ENCODE results near the gene VSNL1. TPM values are rescaled to one million over a fixed set of nuclear protein-coding genes. Genes with fewer than 3 reads are reported as not detected.

VSNL1 gene
- polyA plus RNA-seq, 1 of the 3 experiments (the other 2 are of a cell fraction) = 1.3 TPM

GRCh38 chr2:17545680-17546613 lies 5.5 kb downstream of the VSNL1 start (continued):
- TF ChIP-seq MXI1 (IDR thresholded peaks at IDR 0.05; ENCODE audit: low read depth, low read length) = no peak

DNA sequence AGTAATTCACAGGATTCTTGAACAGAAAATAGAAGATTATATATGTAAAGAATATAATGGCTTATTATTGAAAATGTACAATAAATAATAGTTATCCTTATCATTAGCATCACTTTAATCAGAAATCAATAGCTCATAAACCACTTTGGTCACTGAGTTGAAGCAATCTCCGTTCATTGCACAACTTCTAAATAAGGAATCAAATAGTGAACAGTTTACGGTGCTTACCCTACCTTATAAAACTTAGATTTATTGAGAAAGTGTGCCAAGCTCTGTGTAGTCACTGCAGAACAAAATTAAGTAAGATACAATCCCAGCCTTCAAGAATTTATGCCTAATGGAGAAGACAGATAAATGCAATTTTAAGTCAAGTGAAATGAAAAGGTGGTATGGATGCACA lies 6.7 kb downstream of the VSNL1 start:
- H3F3A ChIP-seq (replicated peaks; ENCODE audit: insufficient read depth) = no peaks in the 10 kb centered on the region
- ChIA-PET CTCF (interaction anchor here (0.6 to 0.9 kb wide), 2 partner anchors 8 to 9 kb away, joined by 3 to 4 read pairs; no protein-coding TSS in a partner anchor), POLR2A (no interaction called here)
- no peaks in the 10 kb centered on the region for H3K79me2 ChIP-seq (ENCODE audit: insufficient read depth)
- 64% methylated on average over 2 of the region's 2 CpGs for WGBS (ENCODE audit: low lambda C conversion rate)
- peaks cover 12% of the 10 kb centered on the region; the same call in 1 of the 2 replicates for H3K27me3 ChIP-seq (ENCODE audit: insufficient read depth)
- H4K20me1 ChIP-seq (ENCODE audit: insufficient read depth) = no peaks in the 10 kb centered on the region
- H3K4me1 ChIP-seq (ENCODE audit: control insufficient read depth in 1 of 2, insufficient read depth in 2 of 2, low read depth in 1 of 2, low read length in 1 of 2) = no peaks in the 10 kb centered on the region
- TF ChIP-seq, protein P1, sequence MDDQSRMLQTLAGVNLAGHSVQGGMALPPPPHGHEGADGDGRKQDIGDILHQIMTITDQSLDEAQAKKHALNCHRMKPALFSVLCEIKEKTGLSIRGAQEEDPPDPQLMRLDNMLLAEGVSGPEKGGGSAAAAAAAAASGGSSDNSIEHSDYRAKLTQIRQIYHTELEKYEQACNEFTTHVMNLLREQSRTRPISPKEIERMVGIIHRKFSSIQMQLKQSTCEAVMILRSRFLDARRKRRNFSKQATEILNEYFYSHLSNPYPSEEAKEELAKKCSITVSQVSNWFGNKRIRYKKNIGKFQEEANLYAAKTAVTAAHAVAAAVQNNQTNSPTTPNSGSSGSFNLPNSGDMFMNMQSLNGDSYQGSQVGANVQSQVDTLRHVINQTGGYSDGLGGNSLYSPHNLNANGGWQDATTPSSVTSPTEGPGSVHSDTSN (IDR thresholded peaks at IDR 0.05) = no peak
- TF ChIP-seq CHD2 (IDR thresholded peaks at IDR 0.05; ENCODE audit: low read length, partially characterized antibody) = no peak
- TF ChIP-seq NRF1 (IDR thresholded peaks at IDR 0.05; ENCODE audit: low read depth, low read length) = no peak
- no peak for TF ChIP-seq ELF1 (IDR thresholded peaks at IDR 0.05)
- no peak for TF ChIP-seq FOXJ3 (CRISPR knock-in tag; IDR thresholded peaks at IDR 0.05)
- TF ChIP-seq, protein P2, sequence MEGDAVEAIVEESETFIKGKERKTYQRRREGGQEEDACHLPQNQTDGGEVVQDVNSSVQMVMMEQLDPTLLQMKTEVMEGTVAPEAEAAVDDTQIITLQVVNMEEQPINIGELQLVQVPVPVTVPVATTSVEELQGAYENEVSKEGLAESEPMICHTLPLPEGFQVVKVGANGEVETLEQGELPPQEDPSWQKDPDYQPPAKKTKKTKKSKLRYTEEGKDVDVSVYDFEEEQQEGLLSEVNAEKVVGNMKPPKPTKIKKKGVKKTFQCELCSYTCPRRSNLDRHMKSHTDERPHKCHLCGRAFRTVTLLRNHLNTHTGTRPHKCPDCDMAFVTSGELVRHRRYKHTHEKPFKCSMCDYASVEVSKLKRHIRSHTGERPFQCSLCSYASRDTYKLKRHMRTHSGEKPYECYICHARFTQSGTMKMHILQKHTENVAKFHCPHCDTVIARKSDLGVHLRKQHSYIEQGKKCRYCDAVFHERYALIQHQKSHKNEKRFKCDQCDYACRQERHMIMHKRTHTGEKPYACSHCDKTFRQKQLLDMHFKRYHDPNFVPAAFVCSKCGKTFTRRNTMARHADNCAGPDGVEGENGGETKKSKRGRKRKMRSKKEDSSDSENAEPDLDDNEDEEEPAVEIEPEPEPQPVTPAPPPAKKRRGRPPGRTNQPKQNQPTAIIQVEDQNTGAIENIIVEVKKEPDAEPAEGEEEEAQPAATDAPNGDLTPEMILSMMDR (IDR thresholded peaks at IDR 0.05) = no peak
- TF ChIP-seq MAX (IDR thresholded peaks at IDR 0.05; ENCODE audit: low read depth) = no peak
- TF ChIP-seq FOSL2 (IDR thresholded peaks at IDR 0.05; ENCODE audit: borderline replicate concordance, low read depth) = no peak
- no peak for TF ChIP-seq ZBTB33 (IDR thresholded peaks at IDR 0.05; ENCODE audit: borderline replicate concordance, low read depth)
- no peak for TF ChIP-seq YY1 (IDR thresholded peaks at IDR 0.05; ENCODE audit: low read depth)
- no peak for TF ChIP-seq EP300 (IDR thresholded peaks at IDR 0.05; ENCODE audit: borderline replicate concordance in 1 of 2, low read depth in 1 of 2, low read length in 1 of 2)
- TF ChIP-seq MEF2A (IDR thresholded peaks at IDR 0.05; ENCODE audit: borderline replicate concordance, low read depth) = no peak
- no peak for TF ChIP-seq GABPA (IDR thresholded peaks at IDR 0.05; ENCODE audit: low read depth)
- TF ChIP-seq TEAD4 (IDR thresholded peaks at IDR 0.05; ENCODE audit: borderline replicate concordance, insufficient read depth) = no peak
- TF ChIP-seq RXRA (IDR thresholded peaks at IDR 0.05; ENCODE audit: borderline replicate concordance, low read depth) = no peak
- TF ChIP-seq, protein P3, sequence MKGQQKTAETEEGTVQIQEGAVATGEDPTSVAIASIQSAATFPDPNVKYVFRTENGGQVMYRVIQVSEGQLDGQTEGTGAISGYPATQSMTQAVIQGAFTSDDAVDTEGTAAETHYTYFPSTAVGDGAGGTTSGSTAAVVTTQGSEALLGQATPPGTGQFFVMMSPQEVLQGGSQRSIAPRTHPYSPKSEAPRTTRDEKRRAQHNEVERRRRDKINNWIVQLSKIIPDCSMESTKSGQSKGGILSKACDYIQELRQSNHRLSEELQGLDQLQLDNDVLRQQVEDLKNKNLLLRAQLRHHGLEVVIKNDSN (IDR thresholded peaks at IDR 0.05; ENCODE audit: borderline replicate concordance, low read depth) = no peak
- TF ChIP-seq RAD21 (IDR thresholded peaks at IDR 0.05; ENCODE audit: low read length) = no peak
- no peak overlapping the region for H3K9ac ChIP-seq
- H3K36me3 ChIP-seq (replicated peaks in 1 of 2; ENCODE audit: control insufficient read depth in 1 of 2, insufficient read depth in 2 of 2, low read length in 1 of 2) = no peaks in the 10 kb centered on the region
- H2AFZ ChIP-seq (ENCODE audit: low read depth) = no peak overlapping the region
- H3K27ac ChIP-seq (ENCODE audit: low read depth in 2 of 2, low read length in 1 of 2) = no peak overlapping the region
- no peak for DNase-seq
- no peaks in the 10 kb centered on the region for H3K9me2 ChIP-seq
- H3K4me2 ChIP-seq = no peak overlapping the region
- no peak overlapping the region for H3K4me3 ChIP-seq (ENCODE audit: low read depth in 2 of 2, low read length in 1 of 2)
- no peaks in the 10 kb centered on the region for H3K9me3 ChIP-seq

All from SK-N-SH (cell line).